ENCODE measurements around the gene SUGCT.

Gene SUGCT

DNA sequence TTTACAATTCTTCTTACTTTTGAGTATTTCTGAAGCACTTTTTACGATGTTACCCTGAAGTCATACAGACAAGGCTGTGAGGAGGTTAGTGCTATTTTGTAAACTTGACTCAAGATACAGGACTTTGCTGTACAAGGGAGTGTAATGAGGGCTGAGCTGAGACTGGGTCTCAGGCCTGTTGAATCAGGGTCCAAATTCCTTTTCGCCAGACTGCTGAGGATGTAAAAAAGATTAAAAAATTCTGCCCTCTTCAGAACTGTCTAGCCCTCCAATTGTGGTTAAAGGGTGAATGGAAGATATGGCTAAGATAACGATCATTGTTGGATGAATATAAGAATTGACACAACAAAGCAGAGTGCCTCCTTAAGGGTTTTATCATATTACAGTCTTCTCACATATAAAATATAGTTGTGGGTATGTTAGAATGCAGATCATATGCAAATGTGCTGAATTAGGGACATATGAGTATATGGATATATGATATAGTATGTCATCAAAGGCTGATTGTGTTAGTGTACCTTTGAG is 165.4 kb downstream of the SUGCT start:
- no peak overlapping the region for H3K4me3 ChIP-seq (ENCODE audit: low read length)
- no peak for DNase-seq (ENCODE audit: low read depth, low spot score)

DNA sequence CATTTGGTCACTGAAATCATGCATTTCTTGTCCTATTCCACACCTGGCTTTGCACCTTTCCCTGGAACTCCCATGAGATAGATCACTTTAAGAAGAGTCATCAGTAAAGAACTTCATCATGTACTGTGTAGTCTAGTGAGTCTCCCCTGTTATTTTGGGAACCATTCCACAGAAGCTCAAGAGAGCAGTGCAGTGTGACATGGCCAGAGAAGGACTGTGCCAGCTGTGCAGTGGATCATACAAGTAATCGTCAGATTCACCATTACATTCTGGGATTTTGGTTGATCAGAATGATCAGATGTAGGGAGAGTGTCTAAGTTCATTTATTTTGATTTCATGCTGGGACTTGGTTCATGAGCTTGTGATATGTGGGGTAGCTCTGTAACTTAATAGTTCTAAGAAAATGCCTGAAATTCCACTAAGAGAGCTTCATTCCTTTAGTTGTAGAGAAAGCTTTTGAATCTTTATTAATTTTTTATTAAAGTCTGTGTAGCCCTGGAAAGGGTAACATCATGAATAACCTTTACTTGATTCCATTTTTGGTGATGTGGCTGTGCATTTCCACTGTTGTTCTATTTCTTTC is 166.8 kb downstream of the SUGCT start:
- no peak for DNase-seq (ENCODE audit: low read depth, low spot score)
- no peak overlapping the region for H3K4me3 ChIP-seq (ENCODE audit: low read length)

DNA sequence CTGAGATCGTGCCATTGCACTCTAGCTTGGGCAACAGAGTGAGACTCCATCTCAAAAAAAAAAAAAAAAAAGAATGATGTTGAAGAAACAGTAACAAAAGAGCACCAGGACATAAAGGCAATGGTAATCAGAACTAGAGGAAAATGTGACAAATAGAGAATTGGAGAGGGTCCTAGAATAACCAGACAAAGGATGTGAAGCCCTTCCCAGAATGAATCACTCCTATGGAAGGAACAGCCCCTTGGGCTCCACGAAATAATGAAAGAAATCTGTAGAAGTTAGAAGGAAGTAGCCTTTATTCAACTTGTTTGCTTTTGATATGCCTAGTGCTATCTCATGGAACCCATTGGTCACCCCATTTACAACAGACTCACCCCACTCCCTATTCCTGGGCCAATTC is 169.2 kb downstream of the SUGCT start:
- H3K4me3 ChIP-seq (ENCODE audit: low read length), result no peak overlapping the region
- no peak for DNase-seq (ENCODE audit: low read depth, low spot score)

DNA sequence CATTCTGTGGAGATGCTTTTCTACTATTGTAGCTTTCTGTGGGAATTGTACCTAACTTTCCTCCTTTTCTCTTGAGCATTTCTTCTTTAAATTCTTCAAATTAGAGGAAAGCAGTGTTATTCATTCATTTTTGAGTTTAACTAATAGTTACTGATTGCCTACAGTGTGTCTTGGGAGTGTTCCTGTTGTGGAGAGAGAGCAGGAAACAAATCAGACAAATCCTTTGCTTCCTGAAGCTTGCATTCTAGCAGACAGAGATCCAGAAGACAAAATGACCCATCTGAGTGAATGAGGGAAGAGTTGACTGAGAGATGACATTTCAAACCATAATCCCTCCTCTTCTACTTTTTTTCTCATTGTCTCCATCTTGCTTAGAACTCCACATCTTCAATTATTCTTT is 170.4 kb downstream of the SUGCT start:
- no peak overlapping the region for H3K4me3 ChIP-seq (ENCODE audit: low read length)
- DNase-seq (ENCODE audit: low read depth, low spot score), result no peak

DNA sequence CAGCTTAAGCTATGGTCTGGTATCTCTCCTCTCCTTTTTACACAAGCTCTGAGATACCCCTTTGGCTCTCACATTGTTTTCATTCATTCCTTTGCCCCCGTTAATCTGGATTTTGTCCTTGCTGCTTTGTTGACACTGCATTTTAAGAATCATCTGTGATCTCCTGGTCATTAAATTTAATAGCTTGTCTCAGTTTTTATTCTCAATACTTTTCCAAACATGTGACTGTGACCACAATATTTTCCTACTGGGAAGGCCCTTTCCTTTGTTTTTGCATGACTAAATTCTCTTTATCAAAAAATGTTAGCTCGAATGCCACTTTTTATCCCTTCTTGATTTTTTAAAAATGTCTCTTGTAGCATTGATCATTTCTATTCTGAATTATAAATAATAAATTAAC is 171.2 kb downstream of the SUGCT start:
- no peak overlapping the region for H3K4me3 ChIP-seq (ENCODE audit: low read length)
- no peak for DNase-seq (ENCODE audit: low read depth, low spot score)

DNA sequence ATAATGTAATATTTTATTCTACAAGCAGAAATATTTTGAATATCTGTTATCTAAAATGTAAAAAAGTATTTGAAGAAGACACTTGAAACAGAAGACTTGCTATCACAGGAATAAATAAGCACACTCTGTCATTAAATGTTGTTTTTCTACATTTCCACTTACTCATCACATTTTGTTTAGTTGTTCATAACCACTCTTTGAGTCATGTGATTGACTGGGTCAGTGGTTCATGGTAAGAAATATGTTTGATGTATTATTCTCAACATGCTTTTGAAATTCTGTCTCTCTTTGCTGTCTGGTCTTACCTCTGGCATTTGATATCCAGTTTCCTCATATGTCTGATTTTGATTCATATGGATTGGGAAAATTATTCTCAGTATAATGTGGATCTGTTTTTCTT is 171.8 kb downstream of the SUGCT start:
- no peak for DNase-seq (ENCODE audit: low read depth, low spot score)
- H3K4me3 ChIP-seq (ENCODE audit: low read length), result no peak overlapping the region

DNA sequence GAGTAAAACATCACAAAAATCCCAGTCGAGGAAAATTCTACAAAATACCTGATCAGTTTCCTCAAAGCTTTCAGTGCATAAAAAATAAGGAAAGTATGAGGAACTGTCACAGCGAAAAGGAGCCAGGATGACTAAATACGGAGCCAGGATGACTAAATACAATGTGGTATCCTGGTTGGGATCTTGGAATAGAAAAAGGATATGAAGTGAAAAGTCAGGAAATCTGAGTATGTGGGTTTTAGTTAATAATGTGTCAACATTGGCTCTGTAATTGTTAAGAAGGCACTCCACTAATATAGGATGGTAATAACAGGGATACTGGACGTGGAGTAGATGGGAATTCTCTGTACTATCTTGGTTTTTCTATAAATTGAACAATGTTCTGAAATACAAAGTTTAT is 175.5 kb downstream of the SUGCT start:
- no peak for DNase-seq (ENCODE audit: low read depth, low spot score)
- H3K4me3 ChIP-seq (ENCODE audit: low read length), result no peak overlapping the region

DNA sequence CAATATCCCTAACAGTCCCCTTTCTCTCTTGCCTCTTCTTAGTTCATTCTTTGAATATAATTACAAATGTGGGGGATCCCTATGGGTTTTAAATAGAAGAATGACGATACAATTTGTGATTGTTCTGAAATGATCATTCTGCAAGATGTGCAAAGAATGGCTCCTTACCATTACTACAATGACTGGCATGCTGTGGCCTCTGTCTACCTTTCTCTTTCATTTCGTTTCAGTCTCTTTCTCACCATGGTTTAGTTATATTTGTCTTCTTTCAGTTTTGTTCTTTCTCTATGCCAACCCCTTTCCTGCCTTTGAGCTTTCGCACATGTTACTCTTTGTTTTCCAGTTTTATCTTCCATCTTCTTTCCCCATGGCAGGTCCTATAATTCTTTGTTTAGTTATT is 176.5 kb downstream of the SUGCT start:
- no peak overlapping the region for H3K4me3 ChIP-seq (ENCODE audit: low read length)
- no peak for DNase-seq (ENCODE audit: low read depth, low spot score)

DNA sequence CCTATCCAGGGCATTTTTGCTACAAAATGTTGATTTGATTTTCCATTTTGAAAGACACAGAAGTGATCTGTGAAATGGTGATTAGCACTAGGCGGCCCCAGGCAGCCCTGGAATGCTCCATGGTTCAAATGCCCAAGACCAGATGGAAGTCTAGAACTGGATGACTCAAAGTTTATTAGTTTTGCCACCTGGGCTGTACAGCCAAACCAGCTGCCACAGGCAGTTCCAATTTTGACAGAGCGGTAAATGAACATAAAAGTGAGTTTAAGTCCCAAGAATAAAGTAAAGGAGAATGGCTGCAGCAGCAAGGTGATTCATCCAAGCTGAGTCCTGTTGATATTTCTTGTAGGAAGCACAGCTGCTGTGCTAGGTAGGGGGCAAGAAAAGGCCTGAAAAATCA is 180.5 kb downstream of the SUGCT start:
- no peak overlapping the region for H3K4me3 ChIP-seq (ENCODE audit: low read length)
- DNase-seq (ENCODE audit: low read depth, low spot score), result no peak

DNA sequence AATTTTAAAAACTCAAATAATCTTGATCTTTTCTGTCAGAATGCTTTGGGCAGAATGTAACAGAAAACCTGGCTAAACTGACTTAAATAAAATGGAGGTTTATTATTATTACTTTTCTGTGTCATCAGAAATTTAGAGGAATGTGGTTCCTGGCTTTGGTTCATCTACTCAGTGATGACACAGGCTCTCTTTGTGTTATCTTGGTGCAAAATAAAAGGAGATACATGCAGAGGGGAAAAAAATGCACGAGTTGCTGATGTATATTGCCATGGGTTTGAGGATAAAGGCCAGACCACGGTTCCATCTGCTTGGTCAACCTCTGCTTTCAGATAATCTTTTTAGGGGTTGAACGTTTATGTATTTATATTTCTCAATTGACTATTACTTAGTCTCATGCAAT is 181.4 kb downstream of the SUGCT start:
- no peak overlapping the region for H3K4me3 ChIP-seq (ENCODE audit: low read length)
- DNase-seq (ENCODE audit: low read depth, low spot score), result no peak

DNA sequence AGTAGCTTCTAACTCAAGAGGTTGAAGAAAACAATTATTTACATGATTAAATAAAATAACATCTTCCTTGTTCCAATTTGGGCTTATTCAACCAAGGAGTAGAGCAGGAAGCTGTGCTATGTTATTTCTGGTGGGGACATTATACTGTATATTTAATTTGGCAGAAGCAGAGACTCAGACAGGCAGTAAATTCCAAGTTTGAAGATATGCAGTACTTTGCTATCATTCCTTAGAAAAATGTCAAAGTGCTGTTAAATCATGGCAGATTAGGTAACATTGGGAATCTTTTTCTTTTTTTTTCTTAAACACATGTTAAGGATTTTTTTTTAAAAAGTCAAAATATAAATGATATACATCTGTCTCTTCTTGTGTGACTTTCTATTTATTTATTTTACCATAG is 190.1 kb downstream of the SUGCT start:
- DNase-seq (ENCODE audit: low read depth, low spot score), result no peak
- H3K4me3 ChIP-seq (ENCODE audit: low read length), result no peak overlapping the region

DNA sequence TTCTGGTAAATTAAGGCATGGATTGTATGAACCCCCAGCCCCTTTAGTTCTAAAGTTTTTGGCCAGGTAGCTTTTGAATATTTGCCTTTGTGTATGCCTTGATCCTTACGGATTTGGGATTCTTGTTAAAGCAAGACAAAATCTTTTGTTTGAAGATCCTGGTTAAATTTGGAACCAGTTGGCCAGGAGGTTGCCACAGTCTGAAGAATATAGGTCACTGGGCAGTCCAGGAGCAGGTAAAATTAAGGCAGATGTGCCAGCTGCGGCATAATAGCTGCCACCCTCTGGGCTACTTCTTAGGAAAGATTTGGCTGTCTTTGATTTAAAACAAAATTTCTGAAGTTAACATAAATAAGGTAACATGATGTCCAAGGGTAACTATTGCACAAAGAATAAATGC is 192.3 kb downstream of the SUGCT start:
- no peak for DNase-seq (ENCODE audit: low read depth, low spot score)
- no peak overlapping the region for H3K4me3 ChIP-seq (ENCODE audit: low read length)

DNA sequence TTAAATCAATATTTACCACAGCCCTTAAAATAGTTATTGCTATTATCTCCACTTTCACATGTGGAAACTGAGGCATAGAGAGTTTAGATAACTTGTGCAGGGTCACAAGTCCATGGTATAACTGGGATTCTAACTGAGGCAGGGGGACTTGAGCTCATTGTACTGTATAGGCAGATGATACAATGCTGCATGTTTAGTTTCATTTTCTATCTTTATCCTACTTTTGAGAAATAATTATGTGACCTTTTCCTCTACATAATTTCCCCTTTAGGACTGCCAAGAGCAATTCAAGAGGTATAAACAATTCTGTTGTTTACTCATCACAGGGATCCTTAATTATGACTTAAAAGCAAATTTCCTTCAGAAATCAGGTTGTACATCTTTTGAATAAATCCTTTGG is 193.1 kb downstream of the SUGCT start:
- H3K4me3 ChIP-seq (ENCODE audit: low read length), result no peak overlapping the region
- DNase-seq (ENCODE audit: low read depth, low spot score), result no peak

DNA sequence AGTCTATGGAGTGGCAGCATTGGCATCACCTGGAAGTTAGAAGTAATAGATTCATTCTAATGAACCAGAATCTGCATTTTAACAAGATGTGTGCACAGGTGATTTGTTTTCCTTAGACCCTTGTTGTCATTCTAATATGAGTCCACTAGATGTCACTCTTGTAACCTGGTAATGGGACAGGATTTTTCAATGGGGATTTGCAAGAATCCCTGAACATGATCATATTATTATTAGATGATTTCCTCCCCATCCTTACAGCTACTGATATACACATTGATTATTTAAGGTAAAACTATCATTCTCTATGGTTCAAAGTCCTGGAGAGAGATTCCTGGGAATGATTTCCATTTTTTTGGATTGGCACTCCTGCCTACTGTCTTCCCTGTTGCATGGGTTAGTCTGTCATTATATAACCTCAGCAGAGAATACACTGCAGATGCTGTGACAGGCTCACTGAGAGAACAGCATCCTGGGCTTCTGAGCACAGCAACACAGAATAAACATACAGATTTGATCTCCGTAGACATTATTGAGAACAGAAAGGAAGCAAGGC is 194.9 kb downstream of the SUGCT start:
- peak; percentile 53 for DNase-seq (ENCODE audit: low read depth, low spot score)
- no peak overlapping the region for H3K4me3 ChIP-seq (ENCODE audit: low read length)

DNA sequence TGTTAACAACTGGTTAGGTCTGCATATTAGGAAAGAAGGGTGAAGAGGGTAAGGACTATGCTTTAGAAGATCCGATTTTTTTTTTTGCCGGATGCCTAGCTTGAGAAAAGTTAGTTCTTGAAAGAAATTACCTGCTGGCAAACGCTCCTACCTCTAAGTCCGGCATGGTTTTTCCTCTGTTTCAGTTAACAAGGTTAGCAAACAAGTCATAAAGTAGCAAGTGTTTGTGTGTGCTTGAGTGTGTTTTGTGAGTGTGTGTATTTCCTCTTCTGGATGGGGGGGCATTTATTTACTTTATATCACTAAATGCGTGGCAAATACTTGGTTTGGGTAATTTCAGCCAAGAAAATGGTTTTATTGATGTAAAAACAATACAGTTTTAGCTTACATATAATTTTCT is 195.6 kb downstream of the SUGCT start:
- no peak overlapping the region for H3K4me3 ChIP-seq (ENCODE audit: low read length)

DNA sequence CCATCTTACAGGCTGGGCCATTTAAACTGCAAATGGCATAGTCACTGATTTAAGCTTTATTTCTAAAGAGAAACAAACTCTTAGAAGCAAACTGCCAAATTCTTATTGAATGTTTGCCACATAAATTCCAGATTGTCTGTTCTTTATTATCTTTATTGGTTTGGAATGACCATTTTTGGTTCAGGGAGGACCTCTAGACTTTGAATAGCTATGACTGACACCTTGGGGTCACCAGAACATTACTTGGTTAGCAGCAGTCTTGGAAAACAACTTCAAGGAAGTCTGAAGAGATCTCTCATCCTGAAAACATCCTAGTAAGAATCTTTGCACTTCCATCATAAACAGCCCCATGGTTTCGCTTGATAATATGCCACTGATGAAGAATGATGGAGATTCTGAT is 197.1 kb downstream of the SUGCT start:
- no peak overlapping the region for H3K4me3 ChIP-seq (ENCODE audit: low read length)
- no peak for DNase-seq (ENCODE audit: low read depth, low spot score)

More for the DNA sequence above, 195.6 kb downstream of the SUGCT start:
- DNase-seq (ENCODE audit: low read depth, low spot score), result no peak

DNA sequence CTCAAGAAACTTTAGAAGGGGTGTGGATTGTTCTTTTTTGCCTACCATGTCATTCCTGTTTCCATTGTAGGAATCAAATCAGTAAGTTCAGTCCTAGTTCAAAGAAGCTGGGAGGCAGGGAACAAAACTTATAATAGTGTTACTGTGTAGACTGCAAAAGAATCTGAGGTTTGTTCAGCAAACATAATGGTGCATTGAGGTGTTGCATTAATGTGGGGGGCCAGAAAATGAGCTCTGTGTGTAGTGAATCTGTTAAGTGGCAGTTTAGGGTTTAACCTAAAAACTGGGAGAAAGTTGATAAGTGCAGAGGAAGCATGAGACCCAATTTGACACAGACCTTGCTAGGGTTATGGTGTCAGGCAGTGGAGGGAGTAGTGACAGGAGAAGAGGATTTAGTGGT is 197.7 kb downstream of the SUGCT start:
- H3K4me3 ChIP-seq (ENCODE audit: low read length), result no peak overlapping the region
- DNase-seq (ENCODE audit: low read depth, low spot score), result no peak

DNA sequence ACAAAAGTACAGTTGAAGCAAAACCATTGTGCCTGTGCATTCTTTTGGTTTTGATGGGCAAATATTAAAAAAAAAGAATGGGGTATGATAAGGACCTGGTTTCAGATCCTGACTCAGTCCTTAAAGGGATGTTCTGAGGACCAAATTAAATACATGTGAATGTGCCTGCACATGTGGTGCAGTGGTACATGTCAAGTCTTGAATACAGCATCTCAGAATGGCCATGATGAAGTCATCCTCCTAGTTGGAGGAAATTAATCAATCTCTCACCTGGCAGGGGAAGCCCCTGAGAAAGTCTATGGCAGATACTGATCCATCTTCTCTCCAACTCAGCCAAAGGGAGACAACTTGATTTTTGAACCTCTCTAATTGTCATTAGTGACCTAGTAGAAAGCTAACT is 207.0 kb downstream of the SUGCT start:
- no peak for DNase-seq (ENCODE audit: low read depth, low spot score)
- no peak overlapping the region for H3K4me3 ChIP-seq (ENCODE audit: low read length)

DNA sequence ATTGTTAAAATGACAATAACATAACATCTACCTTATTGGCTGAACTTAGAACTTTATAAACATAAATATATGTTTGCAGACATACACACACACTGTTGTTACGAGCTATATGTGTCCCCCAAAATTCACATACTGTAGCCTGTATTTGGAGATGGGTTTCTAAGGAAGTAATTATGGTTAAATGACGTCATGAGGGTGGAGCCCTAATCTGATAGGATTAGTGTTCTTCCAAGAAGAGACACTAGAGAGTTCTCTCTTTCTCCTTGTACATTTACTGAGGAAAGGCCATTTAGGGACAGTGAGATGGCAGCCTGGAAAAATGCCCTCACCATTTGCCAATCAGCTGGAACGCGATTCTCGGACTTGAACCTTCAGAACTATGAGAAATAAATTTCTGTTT is 211.7 kb downstream of the SUGCT start:
- DNase-seq (ENCODE audit: low read depth, low spot score), result no peak
- H3K4me3 ChIP-seq (ENCODE audit: low read length), result no peak overlapping the region

DNA sequence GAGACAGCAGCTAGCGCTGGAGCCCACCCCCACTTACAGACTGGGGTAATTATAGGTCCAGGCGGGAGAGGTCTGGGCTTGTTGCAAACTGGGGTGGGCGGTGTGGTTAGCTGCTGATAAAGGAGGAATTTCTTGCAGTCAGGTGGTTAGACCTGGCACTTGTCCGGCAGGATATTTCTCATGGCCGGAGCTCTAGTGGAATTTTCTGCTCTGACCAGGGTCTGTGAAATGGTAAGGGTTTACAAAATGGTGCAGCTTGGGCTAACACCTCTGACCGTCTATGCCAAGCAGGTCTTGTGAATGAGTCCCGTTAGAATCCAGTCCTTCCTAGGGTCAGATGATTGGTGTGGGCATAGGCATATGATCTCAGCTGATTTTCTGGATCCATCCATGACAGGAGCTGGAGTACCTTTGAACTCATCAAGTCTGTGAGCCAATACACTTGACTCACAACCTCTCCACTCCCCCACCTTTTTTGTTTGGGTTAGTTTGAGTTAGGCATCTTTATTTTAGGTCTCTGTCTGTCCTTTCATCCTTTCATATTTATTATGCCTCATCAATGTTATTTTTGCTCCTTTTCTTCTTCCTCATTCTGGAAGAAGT is 213.4 kb downstream of the SUGCT start:
- no peak for DNase-seq (ENCODE audit: low read depth, low spot score)
- H3K4me3 ChIP-seq (ENCODE audit: low read length), result no peak overlapping the region

DNA sequence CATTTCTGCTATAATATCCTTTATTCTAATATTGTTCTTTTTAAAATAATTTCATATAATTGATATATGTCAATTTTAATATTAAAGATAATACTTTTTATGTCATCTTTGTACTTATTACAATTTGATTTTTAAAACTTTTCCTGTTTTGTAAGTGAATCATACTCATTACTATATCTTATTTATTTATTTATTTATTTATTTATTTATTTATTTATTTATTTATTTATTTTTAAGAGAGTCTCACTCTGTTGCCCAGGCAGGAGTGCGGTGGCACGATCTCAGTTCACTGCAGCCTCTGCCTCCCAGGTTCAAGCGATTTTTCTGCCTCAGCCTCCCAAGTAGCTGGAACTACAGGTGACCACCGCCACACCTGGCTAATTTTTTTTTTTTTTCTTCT is 215.3 kb downstream of the SUGCT start:
- H3K4me3 ChIP-seq (ENCODE audit: low read length), result no peak overlapping the region
- DNase-seq (ENCODE audit: low read depth, low spot score), result no peak

All from Jurkat, Clone E6-1 (cell line).